HG02798 (cell line): ENCODE results near the gene KCNH2.

Experiments
- ATAC-seq: cut with Tn5 transposase; IDR thresholded peaks from one replicate; pipeline ENCODE4 v1.9.1; 2021; ENCODE audit warnings: mild to moderate bottlenecking; ENCODE audit not compliant: unreplicated experiment, poor library complexity

KCNH2 gene

GRCh38 chr7:150996376-150997074 is 18.4 kb upstream of the KCNH2 start:
- no peak for ATAC-seq

- ATAC-seq: no peak
Measured at GRCh38 chr7:150994838-150995510, 16.9 kb upstream of the KCNH2 start.

GRCh38 chr7:150994141-150994837 is 16.2 kb upstream of the KCNH2 start:
- no peak for ATAC-seq

- ATAC-seq: no peak
Measured at GRCh38 chr7:150993511-150993910, 15.4 kb upstream of the KCNH2 start.

GRCh38 chr7:150992833-150993302 is 14.7 kb upstream of the KCNH2 start:
- ATAC-seq: peak; percentile 74

GRCh38 chr7:150992051-150992640 is 14.0 kb upstream of the KCNH2 start:
- no peak for ATAC-seq

- no peak for ATAC-seq
Measured at GRCh38 chr7:150990416-150991186, 12.5 kb upstream of the KCNH2 start, which contains the start of gene NOS3. NOS3 (plus strand) TSS chr7:150991017; CDS start chr7:150993804, 2,787 bp downstream.

- ATAC-seq: no peak
Measured at GRCh38 chr7:150989456-150989855, 11.3 kb upstream of the KCNH2 start.

- no peak for ATAC-seq
Measured at GRCh38 chr7:150988230-150989226, 10.4 kb upstream of the KCNH2 start.

GRCh38 chr7:150986556-150986955 is 8.4 kb upstream of the KCNH2 start:
- no peak for ATAC-seq

GRCh38 chr7:150986099-150986512 is 8.0 kb upstream of the KCNH2 start:
- ATAC-seq: peak; percentile 54

GRCh38 chr7:150983893-150984368 is 5.8 kb upstream of the KCNH2 start:
- no peak for ATAC-seq

- no peak for ATAC-seq
Measured at GRCh38 chr7:150982351-150982750, 4.2 kb upstream of the KCNH2 start.

GRCh38 chr7:150981644-150982043 is 3.5 kb upstream of the KCNH2 start:
- no peak for ATAC-seq

- ATAC-seq: no peak
Measured at GRCh38 chr7:150980663-150981062, 2.5 kb upstream of the KCNH2 start.

GRCh38 chr7:150979713-150980390 is 1.7 kb upstream of the KCNH2 start:
- no peak for ATAC-seq

- ATAC-seq: no peak
Measured at GRCh38 chr7:150977382-150978125, 567 bp downstream of the KCNH2 start.
